NCI-H1417 (cell line): Measurements from ENCODE around the gene ADGRD1.
"Not testable (repeated sequence)": the region's sequence is repeated elsewhere in the genome, so short reads cannot be mapped to it uniquely, and the experiment has no call there.

Experiments
- DNase-seq, 3 experiments: peaks; one replicate each; lab custom pipeline; 2025; lab: John Stamatoyannopoulos, UW

The ADGRD1 gene

DNA sequence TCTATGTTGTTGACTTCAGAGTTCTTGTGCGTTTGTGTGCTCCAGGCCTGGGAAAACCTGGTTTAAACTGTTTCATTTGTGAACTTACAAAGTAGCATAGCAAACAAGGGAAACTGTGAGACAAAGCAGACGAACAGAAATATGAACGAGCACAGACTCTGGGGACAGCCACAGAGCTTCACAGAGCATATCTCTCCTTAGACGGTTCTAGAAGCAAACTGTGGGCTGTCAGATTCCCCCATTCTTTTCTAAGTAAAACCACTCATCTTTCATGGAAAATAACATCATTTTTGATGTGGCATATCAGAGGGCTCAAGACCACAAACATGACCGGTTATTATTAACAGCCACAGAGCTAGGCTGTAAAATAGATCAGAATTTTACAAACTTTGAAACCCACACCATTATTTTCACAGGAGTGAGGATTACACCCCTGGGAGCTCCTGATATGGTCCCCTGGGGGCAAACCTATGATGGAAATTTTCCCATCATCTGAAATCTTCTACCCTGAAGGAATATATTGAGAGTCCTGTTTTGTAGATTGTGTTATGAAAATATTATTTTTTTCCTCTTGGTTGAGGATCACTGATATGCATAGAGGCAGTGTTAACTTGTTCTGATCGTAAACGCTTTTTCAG lies 102.0 kb downstream of the ADGRD1 start:
- DNase-seq: no peak

DNA sequence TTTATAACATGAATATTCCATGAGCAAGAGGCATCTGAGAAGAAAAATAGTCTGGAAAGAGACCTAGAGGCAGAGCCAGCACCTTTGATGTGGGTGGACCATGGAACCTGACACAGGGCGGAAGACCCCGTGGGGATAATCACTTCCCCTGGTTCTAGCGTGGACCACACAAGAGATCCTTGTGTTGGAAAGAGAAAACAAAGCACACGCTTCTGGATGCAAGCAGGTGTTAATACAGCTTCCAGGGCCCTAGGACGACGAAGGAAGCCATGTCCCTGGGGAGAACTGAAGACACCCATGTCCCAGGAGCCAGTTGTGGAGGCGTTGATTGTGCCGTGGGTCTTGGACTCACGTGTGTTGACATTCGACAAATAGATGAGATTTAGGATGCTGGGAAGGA lies 102.9 kb downstream of the ADGRD1 start:
- DNase-seq: no peak

DNA sequence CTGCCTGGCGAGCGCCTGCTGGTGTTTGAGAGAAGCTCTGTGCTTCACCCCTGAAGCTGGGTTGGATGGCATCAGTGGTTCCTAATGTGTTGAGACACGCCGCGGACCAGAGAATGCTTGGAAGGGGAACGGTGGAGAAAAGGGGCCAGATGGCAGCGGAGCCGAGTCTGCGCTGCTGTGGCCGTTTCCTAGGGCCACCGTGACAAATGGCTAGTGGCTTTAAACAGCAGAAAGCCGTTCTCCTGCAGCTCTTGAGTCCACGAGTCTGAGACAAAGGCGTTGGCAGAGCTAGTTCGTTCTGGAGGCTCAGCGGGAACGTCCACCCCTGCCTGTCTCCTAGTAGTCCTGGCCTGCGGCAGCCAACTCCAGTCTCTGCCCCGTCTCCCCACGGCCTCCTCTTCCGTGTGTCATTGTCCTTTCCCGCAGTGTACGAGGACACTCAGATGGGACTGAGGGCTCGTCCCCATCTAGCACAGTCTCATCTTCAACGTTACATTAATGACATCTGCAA lies 103.6 kb downstream of the ADGRD1 start:
- no peak for DNase-seq

DNA sequence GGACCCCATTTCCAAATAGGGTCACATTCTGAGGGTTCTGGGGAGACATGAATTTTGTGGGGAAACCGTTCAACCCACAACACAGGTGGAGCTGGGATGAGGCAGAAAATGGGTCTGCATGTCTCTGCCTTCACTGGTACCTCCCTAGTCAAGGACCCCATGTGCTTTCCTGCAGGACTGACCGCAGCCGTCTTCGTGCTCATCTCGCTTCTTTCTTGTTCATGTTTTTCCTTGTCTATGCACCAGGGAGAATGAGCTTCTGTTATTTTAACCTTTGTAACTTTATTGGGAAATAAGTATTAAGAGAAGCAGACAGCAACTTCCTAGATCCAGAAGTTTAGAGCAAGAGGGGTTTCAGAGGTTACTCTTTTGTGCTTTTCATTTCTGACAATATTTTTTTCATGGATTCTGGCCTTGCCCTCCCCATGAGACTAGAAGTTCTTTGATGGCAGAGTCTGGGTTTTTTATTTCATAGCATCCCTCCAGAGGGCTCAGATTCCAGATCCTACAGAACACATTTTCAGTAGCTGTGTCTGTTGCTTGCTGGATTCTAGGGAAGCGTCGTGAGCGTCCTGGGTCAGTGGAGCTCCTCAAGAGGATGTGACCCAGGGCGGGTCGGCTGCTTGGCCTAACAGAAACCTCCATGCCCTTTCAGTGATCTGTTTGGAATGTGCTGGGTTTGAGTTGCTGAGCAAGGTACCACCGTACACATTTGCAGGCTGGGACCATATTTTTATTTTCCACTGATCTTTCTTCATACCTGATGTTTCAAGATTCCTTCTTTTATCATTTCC lies 104.2 kb downstream of the ADGRD1 start:
- DNase-seq: no peak

DNA sequence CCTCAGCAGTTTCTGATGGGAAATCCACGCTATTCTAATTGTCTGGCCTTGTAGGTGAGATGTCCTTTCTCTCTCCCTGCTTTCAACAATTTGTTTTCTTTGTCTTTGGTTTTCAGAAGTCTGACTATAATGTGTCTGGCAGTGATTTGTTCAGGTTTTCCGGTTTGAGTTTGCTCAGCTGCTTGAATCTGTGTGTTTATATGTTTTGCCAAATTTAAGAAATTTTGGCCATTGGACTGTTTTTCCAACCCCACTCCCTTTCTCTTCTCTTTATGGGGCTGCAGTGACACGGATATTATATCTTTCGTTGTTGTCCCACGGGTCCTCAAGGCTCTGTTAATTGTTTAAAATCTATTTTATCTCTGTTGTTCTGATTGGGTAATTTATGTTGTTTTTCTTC lies 105.0 kb downstream of the ADGRD1 start:
- DNase-seq: no peak

DNA sequence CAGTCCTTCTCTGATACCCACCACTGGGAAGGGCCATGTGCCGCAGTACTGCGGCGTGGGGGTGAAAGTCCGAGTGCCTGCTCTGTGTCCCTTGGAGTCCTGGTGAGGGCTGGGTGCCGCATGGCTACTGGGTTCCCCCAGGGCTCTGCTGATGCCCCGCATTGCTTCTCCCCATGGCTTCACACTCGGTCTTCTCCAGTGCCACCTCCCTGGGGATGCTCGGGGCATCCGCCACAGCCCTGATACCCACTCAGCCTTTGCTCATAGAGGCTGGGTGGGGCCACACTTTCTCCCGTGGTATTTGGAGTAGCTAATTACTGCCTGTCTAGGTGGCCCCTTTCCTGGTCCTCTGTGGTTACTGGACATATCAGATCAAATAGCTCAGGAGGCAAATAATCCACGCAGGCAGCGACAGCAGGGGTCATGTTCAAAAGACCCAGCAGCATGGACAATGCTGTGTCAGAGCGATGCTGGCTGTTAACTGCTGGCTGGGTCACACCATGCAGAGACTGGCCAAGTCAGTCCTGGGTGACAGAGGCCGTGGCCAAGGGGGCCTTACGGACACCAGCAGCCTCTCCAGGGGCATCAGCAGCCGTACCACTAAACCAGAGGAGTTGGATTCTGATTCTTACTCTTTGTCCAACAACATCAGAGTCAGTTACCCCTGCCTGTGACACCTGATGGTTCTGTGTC lies 106.5 kb downstream of the ADGRD1 start:
- no peak for DNase-seq

DNA sequence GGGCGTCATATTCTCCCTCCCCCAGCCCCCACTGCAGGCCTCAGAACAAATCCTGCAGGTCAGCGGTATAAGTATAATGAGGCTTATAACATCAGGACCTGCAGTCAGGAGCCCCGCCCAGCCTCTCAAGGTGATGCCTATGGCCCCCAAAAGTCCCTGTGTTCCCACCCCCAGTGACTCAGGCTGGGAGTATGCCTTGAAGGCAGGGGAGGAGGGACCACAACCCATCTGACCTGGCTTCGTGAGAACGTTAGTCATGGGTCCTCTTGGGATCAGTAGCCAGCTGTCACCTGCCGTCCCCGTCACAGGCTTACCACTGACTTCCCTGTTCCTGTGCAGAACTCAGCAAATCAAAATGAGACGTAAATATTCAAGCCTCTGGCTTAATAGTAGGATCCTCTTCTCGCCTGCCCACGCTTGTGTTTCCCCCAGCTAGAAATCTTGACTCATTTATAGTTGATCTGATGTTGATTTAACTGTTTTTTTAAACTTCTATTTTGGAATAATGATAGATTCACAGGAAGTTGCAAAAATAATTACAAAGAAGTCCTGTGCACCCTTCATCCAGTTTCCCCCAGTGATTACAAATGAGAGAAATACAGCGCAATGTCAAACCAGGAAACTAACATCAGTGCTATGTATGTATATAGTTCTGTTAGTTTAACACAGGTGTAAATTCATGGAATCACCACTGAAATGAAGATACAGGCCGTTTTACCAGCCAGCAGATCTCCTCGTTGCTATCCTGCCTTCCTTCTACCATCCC lies 107.5 kb downstream of the ADGRD1 start:
- DNase-seq: no peak

DNA sequence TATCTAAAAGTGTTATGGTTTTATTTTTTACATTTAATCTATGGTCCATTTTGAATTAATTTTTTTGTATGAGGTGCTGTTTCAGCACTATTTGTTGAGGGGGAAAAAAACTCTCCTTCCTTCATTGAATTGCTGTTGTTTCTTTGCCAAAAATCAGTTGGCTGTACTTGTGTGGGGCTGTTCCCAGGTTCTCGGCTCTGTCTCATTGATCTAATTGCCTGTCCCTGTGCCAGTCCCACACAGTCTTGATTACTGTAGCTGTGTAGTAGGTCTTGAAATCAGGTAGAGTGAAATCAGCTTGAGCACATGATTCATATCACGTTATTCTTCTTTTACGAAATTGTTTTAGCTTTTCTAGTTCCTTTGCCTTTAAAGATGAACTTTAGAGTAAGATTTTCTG lies 109.7 kb downstream of the ADGRD1 start:
- no peak for DNase-seq

DNA sequence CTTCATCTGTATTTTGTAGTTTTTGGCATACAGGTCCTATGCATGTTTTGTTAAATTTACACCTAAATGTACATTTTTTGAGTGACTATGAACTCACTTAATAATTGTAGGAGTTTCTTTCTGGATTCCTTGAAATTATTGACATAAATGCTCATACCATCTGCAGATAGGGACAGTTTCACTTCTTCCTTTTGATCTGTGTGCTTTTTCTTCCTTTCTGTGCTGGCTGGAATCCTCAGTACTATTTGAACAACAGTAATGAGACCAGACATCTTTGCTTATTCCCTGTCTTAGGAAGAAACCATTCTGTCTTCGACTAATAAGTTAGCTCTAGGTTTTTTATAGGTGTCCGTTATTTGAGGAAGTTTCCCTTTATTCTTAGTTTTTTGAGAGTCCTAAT lies 110.3 kb downstream of the ADGRD1 start:
- no peak for DNase-seq

DNA sequence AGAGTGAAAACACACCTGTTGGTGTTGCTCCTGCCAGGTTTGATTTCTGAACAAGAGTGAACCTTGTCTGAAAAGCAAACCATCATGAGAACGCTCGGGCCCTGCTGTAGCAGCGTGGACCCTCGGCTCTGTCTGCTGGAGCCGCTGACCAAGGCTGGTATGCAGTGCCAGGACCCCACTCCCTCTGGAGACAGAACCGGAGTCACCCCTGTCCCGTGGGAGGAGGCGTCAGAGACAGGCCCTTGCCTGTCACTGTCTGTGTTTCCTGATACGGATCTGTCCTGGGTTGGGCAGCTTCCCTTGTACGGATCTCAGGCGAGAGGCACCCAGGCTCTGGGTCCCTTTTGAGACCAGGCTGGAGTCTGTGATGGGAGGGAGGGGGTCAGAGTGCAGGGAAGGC lies 111.6 kb downstream of the ADGRD1 start:
- no peak for DNase-seq

DNA sequence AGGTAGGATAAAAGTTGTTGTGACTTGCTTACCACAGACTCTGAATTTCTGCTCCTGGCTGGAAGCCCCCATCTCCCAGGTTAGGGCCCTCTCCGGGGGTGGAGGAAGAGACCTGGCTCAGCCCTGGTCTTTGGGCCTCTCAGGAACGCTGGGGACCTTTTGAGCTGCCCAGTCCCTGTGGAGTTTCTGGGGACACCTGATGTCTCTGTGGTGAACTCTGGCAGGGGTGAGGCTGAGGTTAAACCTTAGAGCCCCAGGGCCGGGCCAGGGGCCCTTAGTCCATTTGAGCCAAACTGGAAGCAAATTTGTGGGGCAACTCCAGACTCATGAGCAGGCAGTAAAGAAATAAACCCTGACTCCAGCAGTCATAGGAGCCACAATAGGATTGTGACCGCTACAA lies 112.1 kb downstream of the ADGRD1 start:
- no peak for DNase-seq

DNA sequence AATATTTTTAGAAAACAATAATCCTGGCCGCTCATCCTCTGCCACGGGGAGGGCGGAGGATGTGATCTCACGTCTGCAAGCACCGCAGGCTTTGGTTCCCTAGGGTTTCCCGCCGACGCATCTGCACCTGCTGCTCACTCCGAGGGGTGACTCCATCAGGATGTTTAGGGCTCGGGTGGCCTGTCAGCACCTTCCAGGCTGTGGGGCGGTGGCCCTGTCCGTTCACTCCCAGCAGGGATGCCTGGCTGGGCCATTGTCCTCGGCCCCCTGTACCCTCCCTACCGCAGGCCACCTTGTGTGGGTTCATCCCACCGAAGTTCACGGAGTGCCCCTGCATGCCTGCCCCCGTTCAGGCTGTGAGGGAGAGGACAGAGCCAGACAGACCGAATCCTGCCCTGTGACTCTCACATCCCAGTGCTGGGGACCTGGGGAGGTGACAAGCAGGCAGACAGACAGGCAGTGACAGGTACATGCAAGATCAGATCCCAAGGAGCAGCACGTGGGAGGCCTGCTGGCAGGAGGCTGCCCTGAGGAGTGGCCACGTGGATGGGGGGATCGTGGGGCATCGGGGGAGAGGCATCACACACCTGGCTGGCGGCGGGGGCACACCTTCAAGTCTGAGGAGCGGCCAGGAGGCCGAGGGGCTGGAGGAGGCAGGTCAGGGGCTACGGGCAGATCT lies 112.6 kb downstream of the ADGRD1 start:
- DNase-seq: no peak

DNA sequence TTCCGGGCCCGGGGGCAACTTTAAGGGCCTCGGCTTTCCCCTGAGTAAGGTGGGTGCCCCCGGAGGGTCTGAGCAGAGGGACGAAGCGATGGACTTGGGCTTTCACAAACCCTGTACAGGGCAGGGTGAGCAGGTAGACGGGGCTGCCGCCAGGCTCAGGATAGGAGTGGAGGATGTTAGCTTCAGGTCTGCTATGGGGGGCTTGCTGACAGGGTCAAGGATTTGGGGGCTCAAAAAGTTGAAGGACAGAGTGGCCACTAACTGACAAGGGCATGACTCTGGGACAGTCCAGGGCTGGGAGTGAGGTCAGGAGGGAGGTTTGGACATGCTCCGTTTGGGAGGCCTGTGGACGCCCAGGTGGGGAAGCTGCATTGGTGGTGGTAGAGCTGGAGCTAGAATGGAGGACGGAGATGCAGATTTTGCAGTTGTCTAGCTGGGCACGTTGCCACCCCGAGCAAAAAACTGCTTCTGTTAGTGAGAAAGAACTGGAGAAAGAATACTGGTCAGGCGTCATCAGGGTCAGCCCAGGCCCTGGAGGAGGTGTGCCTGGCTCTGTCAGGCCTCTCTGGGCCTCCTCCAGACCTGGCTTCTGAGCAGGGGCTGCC lies 113.3 kb downstream of the ADGRD1 start:
- no peak for DNase-seq

DNA sequence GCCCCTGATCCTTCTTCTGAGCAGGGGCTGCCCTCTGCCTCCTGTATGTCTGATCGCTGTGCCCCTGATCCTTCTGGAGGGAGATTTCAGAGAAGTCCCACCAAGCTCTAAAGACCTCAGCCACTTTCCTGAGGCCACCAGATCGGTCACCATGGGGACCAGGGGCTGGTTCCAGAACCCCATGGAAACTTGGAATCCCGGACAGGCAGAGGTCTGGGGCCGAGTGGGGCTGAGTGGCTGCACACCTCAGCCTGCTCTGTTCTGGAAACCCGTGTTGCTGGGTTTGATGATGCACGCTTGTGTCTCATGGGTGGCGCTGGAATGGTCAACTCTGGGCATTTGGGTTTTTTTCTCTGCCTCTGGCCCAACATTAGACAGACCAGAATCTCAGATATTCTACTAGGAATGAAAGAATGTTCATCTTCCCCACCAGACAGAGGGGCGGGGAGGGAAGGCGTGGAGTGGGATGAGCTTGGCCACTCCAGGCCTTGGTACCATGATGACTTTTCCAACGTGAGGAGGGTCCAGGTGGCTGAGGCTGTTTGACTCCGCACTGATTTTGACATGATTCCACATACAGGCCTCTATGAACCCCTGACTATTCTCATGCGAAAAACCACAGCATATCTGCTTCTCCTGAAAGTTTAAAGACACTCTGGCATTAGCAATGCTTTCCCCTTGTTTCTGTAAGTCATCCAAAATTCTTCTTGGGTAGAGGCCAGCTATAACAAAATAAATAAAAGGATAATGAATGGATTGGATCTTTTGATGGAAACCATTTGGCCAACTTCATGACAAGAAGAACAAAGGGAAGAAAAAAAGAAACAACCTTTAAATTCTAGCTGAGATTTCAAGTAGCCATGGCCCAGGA lies 114.5 kb downstream of the ADGRD1 start:
- no peak for DNase-seq

DNA sequence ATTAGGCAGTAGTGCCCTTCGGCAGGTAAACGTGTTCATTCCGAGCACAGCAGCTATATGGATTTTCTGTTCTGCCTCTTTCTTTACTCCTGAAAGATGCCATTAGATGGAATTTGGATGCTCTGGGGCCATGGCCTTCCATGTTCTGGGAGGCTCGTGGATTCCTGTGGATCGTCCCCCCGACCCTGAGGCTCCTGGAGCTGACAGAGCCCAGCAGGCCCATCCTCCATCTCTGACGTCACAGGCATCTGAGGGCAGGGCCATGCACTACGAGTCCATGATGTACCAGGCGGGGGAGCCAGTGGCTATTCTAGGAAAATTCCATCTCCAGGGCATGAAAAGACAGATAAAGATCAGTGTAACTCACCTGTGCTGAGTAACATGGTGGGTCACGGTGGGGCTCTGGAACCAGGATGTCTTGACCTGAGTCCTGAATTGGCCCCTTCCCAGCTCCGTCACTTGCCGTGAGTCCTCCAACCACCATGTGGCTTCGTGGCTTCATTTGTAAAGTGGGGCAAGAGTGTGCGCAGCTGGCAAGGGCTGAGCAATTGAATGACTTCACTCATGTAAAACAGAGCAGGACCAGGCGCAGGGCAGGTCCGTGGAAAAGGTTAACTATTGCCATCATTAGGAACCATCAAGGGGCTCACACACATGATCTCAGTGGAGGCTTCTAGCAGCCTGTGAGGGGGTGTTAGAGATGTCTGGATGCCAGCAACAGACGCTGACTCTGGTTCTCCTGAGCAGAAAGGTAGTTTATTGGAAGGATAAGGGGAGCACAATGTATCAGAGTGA lies 115.4 kb downstream of the ADGRD1 start:
- DNase-seq: not testable (repeated sequence)

DNA sequence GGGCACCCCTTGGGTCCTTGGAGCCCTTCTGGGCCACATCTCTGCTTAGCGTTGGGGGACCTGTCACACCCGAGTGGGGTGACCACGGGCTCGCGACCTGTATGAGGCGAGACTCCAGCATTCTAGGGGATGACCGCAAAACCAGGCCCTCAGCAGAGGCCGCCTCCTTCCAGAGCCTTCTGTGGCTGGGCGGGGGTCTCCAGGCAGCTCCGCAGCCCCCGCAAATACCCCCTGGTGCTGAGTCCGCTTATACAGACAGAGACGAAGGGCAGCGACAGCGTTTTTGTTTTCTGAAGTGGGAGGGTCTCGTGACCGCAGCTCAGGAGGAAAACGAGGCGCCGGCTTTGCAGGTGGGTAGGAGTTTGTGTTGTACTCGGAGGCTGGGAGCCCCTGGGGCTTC lies 116.4 kb downstream of the ADGRD1 start:
- DNase-seq: not testable (repeated sequence)

DNA sequence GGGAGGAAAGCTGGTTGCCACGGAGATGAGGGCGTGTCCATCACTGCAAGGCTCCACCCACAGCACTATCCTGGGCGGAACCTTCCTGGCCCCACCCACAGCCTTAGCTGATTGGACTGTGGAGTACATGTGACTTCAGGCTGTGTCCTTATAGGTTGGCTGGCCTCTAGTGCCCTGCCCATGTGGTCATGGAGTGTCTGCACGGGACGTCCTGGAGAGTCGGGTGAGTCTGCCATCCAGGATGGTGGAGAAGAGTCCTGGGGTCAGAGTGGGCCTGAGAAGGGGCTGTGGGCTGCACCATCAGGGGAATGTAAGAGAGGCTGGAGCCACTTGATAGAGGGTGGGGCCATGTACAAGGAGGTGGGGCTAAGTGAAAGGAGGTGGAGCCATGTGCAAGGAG lies 117.0 kb downstream of the ADGRD1 start:
- DNase-seq: not testable (repeated sequence)

DNA sequence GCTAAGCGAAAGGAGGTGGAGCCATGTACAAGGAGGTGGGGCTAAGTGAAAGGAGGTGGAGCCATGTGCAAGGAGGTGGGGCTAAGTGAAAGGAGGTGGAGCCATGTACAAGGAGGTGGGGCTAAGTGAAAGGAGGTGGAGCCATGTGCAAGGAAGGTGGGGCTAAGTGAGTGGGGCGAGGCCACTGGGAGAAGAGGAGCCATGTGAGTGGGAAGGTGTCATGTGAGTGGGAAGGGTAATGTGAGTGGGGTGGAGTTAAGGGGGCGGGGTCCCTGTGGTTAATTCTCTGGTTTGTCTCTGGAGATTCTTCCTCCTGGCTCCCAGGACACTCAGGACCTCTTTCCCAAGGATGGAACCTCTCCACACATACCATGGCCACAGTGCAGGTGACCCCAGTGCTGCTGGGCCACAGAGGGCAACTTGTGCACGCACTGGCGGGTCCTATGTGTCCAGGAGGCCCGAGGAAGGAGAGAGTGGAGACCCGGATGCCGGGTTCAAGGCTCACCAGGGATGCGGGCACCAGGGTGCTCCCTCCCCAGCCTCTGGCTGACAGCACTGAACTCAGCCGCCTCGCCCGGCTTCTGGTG lies 117.6 kb downstream of the ADGRD1 start:
- DNase-seq: not testable (repeated sequence)

DNA sequence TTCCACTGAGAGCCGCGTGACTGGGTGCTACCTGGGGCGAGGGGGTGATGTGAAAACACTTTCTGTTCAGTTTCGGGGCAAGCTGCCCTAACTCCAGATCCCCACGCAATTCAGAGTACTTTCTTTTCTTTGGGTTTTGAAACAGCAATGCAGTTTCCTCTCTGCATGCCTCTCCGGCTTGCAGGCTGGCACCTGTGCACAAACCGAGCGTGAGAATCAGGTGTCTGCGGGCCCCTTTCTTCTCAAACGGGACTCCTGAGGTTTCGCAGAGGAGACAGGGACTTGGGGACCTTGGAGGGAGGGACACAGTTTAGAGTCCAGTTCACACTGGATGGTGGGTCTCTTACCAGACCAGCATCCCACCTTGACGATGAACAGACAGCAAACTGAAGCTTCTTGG lies 118.2 kb downstream of the ADGRD1 start:
- DNase-seq: not testable (repeated sequence)
